Measurements from ENCODE around the gene MEIOB.

DNA sequence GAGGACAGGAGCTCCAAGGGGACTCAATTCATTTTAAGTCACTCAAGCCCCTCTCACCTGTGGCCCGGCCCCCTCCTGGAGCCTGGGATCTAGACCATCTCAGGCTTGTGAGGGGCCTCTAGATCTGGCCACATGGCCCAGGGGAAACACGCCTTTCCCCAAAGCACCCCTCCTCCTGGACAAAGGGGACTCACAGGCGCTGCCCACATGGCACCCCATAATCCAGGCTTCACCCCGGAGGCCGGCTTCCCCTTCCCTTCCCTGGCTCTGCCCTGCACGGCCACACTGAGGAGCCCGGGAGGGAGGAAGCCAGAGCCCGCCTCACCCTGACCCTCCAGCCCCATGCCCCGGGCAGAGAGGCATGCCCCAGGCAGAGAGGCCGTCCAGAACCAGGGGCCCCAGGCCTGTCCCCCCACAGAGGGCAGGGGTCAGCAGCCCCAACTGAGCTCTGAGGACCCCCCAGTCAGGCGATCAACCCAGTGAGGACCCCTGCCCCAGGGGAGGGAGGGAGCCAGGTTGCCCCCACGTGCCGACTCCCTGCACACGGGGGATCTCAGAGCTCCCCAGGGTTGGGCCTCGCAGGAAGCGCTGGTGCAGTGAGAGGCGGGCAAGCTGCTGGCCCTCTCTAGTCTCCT, 35.4 kb upstream of the MEIOB start:
- TF ChIP-seq, protein P1, sequence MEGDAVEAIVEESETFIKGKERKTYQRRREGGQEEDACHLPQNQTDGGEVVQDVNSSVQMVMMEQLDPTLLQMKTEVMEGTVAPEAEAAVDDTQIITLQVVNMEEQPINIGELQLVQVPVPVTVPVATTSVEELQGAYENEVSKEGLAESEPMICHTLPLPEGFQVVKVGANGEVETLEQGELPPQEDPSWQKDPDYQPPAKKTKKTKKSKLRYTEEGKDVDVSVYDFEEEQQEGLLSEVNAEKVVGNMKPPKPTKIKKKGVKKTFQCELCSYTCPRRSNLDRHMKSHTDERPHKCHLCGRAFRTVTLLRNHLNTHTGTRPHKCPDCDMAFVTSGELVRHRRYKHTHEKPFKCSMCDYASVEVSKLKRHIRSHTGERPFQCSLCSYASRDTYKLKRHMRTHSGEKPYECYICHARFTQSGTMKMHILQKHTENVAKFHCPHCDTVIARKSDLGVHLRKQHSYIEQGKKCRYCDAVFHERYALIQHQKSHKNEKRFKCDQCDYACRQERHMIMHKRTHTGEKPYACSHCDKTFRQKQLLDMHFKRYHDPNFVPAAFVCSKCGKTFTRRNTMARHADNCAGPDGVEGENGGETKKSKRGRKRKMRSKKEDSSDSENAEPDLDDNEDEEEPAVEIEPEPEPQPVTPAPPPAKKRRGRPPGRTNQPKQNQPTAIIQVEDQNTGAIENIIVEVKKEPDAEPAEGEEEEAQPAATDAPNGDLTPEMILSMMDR (IDR thresholded peaks at IDR 0.05; ENCODE audit: low read depth, low read length) = no peak
- no peak for TF ChIP-seq EZH2phosphoT487 (IDR thresholded peaks at IDR 0.05; ENCODE audit: low read depth)

Measured in OCI-LY3 (cell line).